HFF-Myc (cell line): ENCODE results near the gene ETNPPL.
"Not testable (repeated sequence)": the region's sequence is repeated elsewhere in the genome, so short reads cannot be mapped to it uniquely, and the experiment has no call there.

Experiments used
- DNase-seq: peaks from one replicate; pipeline ENCODE4 v3.0.0-alpha.2; 2011; ENCODE audit warnings: low read depth; ENCODE audit errors: extremely low read depth
- H3K4me3 ChIP-seq: replicated peaks from 2 replicates; pipeline ENCODE4 v1.5.1; 2011; ENCODE audit warnings: low read depth, mild to moderate bottlenecking, control low read depth, low read length
- TF ChIP-seq, protein P1 (sequence below): IDR thresholded peaks from 2 replicates; pipeline ENCODE4 v1.5.1; 2012; ENCODE audit warnings: mild to moderate bottlenecking, low read depth, low read length, control low read depth; ENCODE audit errors: missing control alignments

Gene ETNPPL

DNA sequence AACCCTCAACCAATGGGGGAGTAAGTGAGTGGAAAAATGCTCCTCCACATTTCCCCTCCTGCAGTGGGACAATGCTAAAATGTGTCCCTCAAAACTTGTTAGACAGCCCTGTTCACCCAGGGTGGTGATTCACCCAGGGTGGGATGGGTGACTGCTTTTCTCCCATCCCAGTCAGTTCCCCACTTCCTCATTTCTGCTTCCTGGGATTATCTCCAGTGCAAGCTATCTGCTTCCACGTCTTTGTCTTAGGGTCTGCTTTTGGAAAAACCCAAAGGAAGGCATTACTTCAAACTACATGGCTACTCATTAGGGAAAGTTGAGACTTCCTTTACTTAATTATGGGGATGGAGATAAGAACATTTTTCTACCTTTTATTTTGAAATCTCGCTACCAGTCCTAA lies 45.5 kb downstream of the ETNPPL start:
- no peak overlapping the region for H3K4me3 ChIP-seq
- TF ChIP-seq, protein P1, sequence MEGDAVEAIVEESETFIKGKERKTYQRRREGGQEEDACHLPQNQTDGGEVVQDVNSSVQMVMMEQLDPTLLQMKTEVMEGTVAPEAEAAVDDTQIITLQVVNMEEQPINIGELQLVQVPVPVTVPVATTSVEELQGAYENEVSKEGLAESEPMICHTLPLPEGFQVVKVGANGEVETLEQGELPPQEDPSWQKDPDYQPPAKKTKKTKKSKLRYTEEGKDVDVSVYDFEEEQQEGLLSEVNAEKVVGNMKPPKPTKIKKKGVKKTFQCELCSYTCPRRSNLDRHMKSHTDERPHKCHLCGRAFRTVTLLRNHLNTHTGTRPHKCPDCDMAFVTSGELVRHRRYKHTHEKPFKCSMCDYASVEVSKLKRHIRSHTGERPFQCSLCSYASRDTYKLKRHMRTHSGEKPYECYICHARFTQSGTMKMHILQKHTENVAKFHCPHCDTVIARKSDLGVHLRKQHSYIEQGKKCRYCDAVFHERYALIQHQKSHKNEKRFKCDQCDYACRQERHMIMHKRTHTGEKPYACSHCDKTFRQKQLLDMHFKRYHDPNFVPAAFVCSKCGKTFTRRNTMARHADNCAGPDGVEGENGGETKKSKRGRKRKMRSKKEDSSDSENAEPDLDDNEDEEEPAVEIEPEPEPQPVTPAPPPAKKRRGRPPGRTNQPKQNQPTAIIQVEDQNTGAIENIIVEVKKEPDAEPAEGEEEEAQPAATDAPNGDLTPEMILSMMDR = no peak
- DNase-seq = no peak

DNA sequence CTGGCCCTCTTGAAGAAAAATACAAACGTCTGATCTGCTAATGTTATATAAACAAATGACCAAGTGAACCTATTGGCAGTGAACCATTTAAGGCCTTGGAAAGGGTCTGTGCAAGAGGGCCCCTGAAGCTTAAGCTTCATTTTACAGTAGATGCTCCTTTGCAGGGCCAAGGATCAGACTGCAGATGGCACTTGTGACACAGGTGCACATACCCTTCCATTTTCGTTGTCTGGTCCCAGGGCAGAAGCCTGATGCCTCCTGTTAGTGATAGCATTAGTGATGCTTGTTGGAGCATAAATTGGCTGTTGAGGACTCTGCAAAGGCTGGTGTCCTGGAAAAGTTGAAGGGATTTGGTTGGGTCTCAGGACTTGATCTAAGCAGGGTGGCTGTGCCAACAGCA lies 46.5 kb downstream of the ETNPPL start:
- TF ChIP-seq, protein P1 = no peak
- no peak for DNase-seq
- H3K4me3 ChIP-seq = no peak overlapping the region

DNA sequence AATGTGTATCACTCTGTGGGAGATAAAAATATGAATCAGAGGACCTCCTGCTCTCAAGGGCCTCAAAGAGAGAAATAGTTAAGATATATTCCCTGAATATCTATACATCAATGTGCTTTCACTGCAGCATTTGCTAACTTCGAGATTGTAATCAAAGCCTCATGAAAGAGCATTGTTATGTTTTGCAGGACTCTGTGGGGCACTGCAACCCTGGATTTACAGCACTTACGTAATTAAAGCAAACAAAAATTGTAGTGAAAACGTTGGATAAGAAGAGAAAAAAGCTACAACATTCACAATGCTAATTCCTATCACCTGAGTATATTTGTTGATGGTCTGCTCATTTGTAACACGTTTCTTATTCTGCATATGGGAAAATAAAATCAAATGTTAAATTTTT lies 48.0 kb downstream of the ETNPPL start:
- TF ChIP-seq, protein P1 = no peak
- no peak overlapping the region for H3K4me3 ChIP-seq
- no peak for DNase-seq

DNA sequence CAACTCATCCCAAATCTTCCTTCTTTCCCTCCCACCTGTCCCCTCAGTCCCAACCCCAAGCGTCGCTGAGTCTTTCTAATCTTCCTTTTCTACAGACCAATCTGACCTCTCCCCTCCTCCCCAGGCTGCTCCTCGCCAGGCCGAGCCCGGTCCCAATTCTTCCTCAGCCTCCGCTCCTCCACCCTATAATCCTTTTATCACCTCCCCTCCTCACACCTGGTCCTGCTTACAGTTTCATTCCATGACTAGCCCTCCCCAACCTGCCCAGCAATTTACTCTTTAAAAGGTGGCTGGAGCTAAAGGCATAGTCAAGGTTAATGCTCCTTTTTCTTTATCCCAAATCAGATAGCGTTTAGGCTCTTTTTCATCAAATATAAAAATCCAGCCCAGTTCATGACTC lies 52.3 kb downstream of the ETNPPL start:
- H3K4me3 ChIP-seq, DNase-seq: not testable (repeated sequence)

DNA sequence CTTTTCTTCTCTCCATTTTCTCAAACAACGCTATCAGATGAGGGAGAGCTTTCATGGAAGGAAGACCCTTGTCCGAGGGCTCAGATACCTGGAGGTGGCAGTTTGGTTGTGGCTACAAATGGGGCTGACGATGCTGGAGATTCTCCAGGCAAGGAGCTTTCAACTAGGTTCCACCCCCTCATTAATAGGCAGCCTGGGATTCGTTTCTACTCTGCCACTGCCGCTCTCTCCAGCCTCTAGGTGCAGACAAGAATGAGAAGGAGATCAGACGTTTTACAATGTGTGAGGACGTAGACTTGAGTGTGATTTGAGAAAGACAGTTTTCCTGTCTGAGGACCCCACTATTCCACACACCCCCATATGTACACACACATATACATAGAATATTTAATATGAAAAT lies 53.1 kb downstream of the ETNPPL start:
- TF ChIP-seq, protein P1 = no peak
- H3K4me3 ChIP-seq = no peak overlapping the region
- DNase-seq = no peak

GRCh38 chr4:108709234-108709633 lies 53.6 kb downstream of the ETNPPL start:
- TF ChIP-seq, protein P1 = no peak
- DNase-seq = no peak
- no peak overlapping the region for H3K4me3 ChIP-seq

GRCh38 chr4:108706289-108706688 lies 56.6 kb downstream of the ETNPPL start:
- DNase-seq = no peak
- TF ChIP-seq, protein P1 = no peak
- H3K4me3 ChIP-seq = no peak overlapping the region
